ENCODE measurements around the gene CNTN4.

Gene CNTN4

DNA sequence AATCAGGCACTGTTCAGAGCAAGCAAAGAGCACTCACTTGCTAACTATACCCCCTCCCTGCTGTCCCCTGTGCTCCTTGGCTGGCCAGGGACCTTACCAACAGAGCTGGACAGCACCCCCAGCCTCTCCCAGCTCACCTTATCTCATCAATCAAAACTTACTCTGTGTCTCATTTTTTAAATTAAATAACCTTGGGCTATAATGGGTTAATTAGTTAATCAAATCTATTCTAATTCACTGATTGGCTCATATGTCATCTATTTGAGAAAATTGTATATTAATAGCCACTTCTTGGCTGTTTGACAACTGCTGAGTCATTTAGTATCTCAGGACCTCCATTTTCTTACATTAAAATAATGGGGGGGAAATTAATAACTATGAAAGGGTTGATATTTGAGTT is 988.6 kb downstream of the CNTN4 start:
- no peaks in the 10 kb centered on the region for H3K27me3 ChIP-seq (ENCODE audit: insufficient read depth, low read length)

GRCh38 chr3:3087716-3088465 is 989.2 kb downstream of the CNTN4 start:
- H3K27me3 ChIP-seq (ENCODE audit: insufficient read depth, low read length), result no peaks in the 10 kb centered on the region
- H3K36me3 ChIP-seq (ENCODE audit: insufficient read depth, low read length), result no peaks in the 10 kb centered on the region
- no peaks in the 10 kb centered on the region for H3K9me2 ChIP-seq (ENCODE audit: low read depth, low read length)
- H4K20me1 ChIP-seq (ENCODE audit: insufficient read depth, low read length), result no peaks in the 10 kb centered on the region
- H3K9me3 ChIP-seq (ENCODE audit: low read length), result no peaks in the 10 kb centered on the region
- no peaks in the 10 kb centered on the region for H3K4me1 ChIP-seq (ENCODE audit: insufficient read depth, low read length, severe bottlenecking)
- no peak overlapping the region for H3K4me2 ChIP-seq (ENCODE audit: low read length)
- H3F3A ChIP-seq (ENCODE audit: insufficient read depth, low read length), result no peaks in the 10 kb centered on the region
- H3K9ac ChIP-seq (ENCODE audit: low read length), result no peak overlapping the region
- no peak overlapping the region for H3K4me3 ChIP-seq (ENCODE audit: low read depth, low read length, poor library complexity, severe bottlenecking)
- no peak overlapping the region for H3K27ac ChIP-seq (ENCODE audit: low read depth, low read length, poor library complexity, severe bottlenecking)
- no peak for TF ChIP-seq EZH2 (IDR thresholded peaks at IDR 0.05; ENCODE audit: borderline replicate concordance, low read length)
- TF ChIP-seq, protein P1, sequence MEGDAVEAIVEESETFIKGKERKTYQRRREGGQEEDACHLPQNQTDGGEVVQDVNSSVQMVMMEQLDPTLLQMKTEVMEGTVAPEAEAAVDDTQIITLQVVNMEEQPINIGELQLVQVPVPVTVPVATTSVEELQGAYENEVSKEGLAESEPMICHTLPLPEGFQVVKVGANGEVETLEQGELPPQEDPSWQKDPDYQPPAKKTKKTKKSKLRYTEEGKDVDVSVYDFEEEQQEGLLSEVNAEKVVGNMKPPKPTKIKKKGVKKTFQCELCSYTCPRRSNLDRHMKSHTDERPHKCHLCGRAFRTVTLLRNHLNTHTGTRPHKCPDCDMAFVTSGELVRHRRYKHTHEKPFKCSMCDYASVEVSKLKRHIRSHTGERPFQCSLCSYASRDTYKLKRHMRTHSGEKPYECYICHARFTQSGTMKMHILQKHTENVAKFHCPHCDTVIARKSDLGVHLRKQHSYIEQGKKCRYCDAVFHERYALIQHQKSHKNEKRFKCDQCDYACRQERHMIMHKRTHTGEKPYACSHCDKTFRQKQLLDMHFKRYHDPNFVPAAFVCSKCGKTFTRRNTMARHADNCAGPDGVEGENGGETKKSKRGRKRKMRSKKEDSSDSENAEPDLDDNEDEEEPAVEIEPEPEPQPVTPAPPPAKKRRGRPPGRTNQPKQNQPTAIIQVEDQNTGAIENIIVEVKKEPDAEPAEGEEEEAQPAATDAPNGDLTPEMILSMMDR (IDR thresholded peaks at IDR 0.05; ENCODE audit: low read length), result no peak
- H3K79me2 ChIP-seq (ENCODE audit: insufficient read depth, low read length), result no peaks in the 10 kb centered on the region
- no peak overlapping the region for H2AFZ ChIP-seq (ENCODE audit: low read length)

More for the DNA sequence above, 988.6 kb downstream of the CNTN4 start:
- Histone ChIP-seq H3K9me3 (ENCODE audit: low read length) (no peaks in the 10 kb centered on the region), H2AFZ (ENCODE audit: low read length) (no peak overlapping the region), H4K20me1 (ENCODE audit: insufficient read depth, low read length) (no peaks in the 10 kb centered on the region), H3K36me3 (ENCODE audit: insufficient read depth, low read length) (no peaks in the 10 kb centered on the region), H3K9ac (ENCODE audit: low read length) (no peak overlapping the region), H3K79me2 (ENCODE audit: insufficient read depth, low read length) (no peaks in the 10 kb centered on the region), H3K27ac (ENCODE audit: low read depth, low read length, poor library complexity, severe bottlenecking) (no peak overlapping the region), H3K4me2 (ENCODE audit: low read length) (no peak overlapping the region), H3F3A (ENCODE audit: insufficient read depth, low read length) (no peaks in the 10 kb centered on the region), H3K4me1 (ENCODE audit: insufficient read depth, low read length, severe bottlenecking) (no peaks in the 10 kb centered on the region), H3K4me3 (ENCODE audit: low read depth, low read length, poor library complexity, severe bottlenecking) (no peak overlapping the region), H3K9me2 (ENCODE audit: low read depth, low read length) (no peaks in the 10 kb centered on the region)
- no peak for TF ChIP-seq EZH2 (IDR thresholded peaks at IDR 0.05; ENCODE audit: borderline replicate concordance, low read length)
- TF ChIP-seq, protein P1 (IDR thresholded peaks at IDR 0.05; ENCODE audit: low read length), result no peak

DNA sequence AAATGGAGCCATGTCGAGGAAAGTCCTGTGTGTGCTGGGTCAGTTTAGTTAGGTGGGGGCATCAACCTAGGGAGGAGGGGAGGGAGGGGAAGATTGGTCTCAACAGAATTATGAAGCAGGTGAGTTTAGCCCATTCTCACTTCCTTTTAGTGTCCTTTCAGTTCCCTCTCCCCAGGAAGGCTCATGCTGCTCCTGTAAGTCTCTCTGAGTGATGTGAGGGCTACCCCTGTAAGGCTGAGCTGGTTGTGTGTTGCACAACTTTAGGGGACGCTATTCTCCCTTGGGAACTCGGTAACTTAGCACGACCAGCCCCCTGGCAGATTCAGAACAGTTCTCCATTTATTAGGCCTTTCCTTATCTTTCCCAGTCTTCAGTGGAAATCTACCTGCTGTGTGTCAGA is 990.4 kb downstream of the CNTN4 start:
- H3K9ac ChIP-seq (ENCODE audit: low read length), result no peak overlapping the region
- H3K9me2 ChIP-seq (ENCODE audit: low read depth, low read length), result no peaks in the 10 kb centered on the region
- H3K27me3 ChIP-seq (ENCODE audit: insufficient read depth, low read length), result no peaks in the 10 kb centered on the region
- no peaks in the 10 kb centered on the region for H3K4me1 ChIP-seq (ENCODE audit: insufficient read depth, low read length, severe bottlenecking)
- H3K4me3 ChIP-seq (ENCODE audit: low read depth, low read length, poor library complexity, severe bottlenecking), result no peak overlapping the region
- H3K9me3 ChIP-seq (ENCODE audit: low read length), result no peaks in the 10 kb centered on the region
- no peak overlapping the region for H3K4me2 ChIP-seq (ENCODE audit: low read length)
- no peaks in the 10 kb centered on the region for H3K36me3 ChIP-seq (ENCODE audit: insufficient read depth, low read length)
- no peaks in the 10 kb centered on the region for H3F3A ChIP-seq (ENCODE audit: insufficient read depth, low read length)
- H3K79me2 ChIP-seq (ENCODE audit: insufficient read depth, low read length), result no peaks in the 10 kb centered on the region
- no peak overlapping the region for H2AFZ ChIP-seq (ENCODE audit: low read length)
- no peaks in the 10 kb centered on the region for H4K20me1 ChIP-seq (ENCODE audit: insufficient read depth, low read length)
- no peak for TF ChIP-seq EZH2 (IDR thresholded peaks at IDR 0.05; ENCODE audit: borderline replicate concordance, low read length)
- TF ChIP-seq, protein P1 (IDR thresholded peaks at IDR 0.05; ENCODE audit: low read length), result no peak
- no peak overlapping the region for H3K27ac ChIP-seq (ENCODE audit: low read depth, low read length, poor library complexity, severe bottlenecking)
